UCSD-AML1 (cell line): ENCODE measurements around the gene MBD2.

Experiments
- DNase-seq: peaks from one replicate; lab custom pipeline; 2025; ENCODE audit not compliant: unreplicated experiment; lab: John Stamatoyannopoulos, UW

MBD2 gene

DNA sequence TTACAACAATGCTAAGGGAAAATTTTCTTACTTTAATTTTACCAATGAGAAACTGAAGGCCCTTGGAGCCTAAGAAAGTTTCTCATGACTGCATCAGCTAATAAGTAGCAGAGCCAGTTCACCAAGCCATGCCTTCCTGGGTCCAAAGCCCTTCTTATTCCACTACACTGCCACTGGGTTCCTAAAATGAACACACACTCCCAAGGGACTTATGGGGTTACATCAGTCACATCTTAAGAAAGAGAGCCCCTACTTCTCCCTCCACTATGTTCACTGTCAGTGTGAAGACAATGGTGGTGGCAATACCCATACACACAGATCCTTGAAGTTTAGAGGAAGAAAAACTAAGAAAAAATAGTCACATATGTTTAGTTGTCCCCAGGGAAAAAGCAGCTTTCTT lies 20.6 kb downstream of the MBD2 start:
- DNase-seq: no peak

DNA sequence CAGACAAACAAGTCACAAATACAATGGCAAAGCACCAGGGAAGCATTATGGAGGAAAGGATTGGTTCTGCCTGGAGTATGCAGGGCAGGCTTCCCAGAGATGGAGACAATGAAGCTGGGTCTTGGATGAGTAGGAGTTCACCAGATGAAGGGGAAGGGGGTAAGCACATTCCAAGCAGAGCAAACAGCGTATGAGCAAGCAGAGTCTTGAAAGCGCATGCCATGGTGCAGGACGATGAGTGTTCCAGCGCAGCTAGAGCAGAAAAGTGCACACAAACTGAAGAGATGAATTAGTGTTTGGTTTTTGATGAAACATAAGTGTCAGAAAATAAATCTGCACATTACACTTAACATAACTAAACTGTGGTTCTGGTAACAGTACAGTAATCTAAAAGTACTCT lies 21.6 kb downstream of the MBD2 start:
- no peak for DNase-seq

DNA sequence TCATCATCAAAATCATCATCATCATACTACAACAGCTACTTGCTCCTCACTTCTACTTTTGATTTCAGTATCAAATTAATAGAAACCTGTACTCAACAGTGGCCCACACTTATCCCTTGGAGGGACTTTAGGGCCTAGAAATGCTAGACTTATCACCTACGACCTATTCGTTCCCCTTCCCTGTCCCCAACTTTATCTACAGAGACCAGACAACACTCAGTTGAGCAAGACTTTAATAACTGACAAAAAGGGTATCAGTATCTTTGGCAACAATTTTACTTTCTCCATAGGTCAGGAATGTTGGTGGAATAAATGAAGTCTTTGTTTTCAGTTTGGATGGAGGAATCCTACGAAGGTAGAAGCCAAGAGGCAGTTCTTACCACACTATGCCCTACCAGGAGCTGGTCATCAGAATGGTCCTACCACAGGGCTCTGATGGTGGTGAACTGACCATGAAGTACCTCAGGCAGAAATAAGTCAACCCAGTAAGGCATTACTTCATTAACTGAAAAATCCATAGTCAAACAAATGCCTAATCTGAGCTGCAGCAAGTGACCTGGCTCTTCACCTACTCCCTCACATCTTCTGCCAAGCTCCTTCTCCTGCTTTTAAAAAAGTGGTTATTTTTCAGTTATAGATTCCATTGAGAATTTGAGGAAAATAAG lies 26.6 kb downstream of the MBD2 start:
- DNase-seq: no peak

DNA sequence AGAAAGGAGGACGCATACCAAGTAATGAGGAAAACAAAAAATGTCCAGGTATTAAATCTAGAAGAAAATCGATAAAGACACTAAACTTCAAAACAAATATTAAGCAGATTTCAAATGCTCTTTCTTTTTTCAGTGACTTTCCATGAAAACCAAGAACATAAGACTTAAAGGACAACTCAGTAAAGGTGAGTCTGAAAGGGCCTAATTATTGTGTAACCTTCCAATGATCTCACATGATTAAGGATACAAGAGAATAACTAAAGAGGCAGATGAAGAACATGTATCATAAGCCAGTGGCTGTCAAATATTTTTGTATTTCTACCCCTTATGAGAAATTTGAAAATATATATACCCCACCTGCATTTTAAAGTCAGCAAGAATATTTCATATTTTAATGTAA lies 30.7 kb downstream of the MBD2 start:
- DNase-seq: no peak

DNA sequence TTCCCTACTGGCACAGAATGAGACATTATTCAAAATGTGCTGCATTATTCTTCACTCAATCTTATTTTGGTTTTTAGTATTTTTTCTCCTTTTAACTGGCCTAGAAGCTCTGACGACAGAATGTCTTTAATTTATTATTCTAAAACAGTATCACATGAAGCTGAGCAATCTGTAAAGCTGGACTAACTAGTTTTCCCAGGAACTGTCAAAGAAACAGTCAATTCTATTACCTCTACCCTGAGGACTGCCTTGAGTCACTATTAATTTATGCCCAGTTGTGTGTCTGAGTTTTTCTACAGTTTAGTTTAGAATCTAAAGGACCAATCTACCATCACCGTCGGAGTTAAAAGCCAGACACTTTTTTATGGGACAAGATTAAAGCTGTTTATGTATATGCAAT lies 31.6 kb downstream of the MBD2 start:
- no peak for DNase-seq

DNA sequence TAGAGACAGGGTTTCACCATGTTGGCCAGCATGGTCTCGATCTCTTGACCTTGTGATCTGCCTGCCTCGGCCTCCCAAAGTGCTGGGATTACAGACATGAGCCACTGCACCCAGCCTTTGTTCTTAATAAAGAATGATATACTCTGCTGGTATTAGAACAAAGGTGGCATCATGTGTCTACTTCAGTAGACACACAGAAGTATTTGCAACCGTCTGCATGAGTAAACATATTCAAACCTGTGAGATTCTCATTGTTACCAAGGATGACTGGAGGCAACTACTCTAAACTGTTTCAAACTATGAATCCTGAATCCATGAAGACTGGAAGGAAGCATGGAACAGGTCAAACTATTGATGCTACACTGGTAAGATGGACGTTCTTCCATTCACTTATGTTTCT lies 32.1 kb downstream of the MBD2 start:
- DNase-seq: no peak

DNA sequence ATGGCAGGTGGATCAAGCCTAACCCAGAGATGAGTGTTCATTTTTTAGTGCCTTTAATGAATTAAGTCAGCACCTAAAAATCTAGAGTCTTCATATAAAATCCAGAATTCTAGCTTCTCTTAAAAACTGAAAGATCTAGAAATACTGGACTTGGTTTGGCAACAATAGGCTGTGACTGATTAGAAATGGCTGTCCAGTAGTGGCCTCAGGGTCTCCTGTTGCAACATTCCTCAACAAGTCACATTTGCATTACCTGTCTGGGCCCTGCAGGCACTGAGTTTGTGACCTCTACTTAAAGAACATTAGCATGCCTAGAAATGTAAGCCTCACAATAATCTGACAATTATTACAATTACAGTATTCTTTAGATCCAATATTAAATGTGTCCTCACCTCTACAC lies 33.1 kb downstream of the MBD2 start:
- DNase-seq: no peak

DNA sequence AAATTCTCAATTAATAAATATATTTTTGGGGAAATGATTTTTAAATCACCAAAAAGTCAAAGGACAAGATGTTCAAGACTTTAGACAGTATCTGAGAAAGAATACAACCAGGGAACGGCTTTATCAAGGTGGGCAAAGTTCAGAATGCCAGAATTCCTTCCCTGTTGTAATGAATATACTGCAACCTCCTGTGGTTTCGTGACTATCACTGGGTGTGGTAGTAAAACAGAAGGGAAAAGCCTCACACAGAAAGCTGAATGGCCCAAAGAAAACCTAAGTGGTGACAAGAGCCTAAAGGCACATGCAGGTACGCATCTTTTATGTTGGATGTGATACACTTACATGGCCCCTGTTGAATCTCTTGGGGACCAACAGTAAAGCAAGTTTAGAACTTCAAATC lies 37.1 kb downstream of the MBD2 start:
- DNase-seq: no peak

DNA sequence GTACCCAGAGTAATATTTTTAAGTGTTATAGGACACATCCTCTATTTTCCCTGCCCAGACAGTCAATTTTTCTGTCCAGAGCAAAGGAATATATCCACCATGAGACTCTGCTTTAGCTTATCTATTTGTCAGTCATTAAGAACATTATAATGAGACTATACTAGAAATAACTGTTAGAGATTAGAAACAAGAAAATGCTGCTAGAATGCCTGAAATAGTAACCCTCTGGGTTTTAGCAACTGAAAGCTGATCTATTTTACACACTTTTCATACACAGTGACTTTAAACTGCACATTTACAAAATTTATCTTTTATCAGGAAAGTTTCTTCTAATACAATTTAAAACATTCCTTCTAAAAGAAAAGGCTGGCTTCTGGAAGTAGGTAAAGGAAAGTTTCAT lies 39.6 kb downstream of the MBD2 start:
- DNase-seq: no peak

DNA sequence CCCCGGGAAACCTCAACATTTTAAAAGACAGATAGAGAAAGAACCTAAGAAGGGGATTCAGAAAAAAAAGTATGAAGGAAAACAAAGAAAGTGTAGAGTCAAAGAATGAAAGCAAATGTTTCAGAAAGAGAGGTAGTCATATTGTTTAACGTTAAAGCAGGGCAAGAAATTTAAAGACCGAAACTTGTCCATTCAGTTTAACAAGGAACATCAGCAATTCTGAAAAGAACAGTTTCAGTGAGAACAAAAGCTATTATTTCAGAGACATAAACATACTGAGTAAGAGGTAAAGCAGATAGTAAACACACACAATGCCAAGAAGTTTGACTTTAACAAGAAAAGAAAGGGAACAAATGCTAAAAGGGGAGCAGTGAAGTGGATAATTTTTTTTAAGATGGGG lies 41.1 kb downstream of the MBD2 start:
- no peak for DNase-seq

DNA sequence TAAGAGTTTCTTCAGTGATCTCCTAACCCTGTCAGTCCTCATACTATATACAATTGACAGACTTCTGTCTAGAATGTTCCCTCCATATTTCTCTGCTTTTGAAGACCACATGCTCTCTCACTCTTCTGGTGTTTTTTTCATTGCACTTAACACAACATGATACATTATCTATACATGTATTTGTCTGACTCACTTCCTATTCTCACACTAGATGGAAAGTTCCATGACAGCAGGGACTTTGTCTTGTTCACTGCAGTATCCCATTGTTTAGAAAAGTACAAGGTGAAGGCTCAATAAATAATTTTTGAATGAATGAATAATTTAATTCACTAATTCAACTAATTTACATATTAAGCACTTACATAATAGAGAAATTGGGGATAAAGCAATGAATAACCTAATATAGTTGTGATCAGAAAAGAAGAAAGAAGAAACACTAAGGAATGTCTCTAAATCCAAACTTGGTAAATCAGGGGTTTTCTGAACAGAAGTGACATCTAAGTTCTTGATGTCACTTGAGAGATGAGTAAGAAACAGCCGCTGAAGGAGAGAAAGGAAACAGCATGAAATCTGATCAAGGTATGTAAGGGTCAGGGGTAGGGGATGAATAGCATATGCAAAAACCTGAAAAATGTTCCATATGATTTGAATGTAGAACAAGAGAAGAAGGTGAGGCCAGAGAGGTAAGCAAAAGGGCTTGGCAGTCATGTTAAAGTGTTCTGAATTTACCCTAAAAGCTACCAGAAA lies 42.4 kb downstream of the MBD2 start:
- DNase-seq: no peak

DNA sequence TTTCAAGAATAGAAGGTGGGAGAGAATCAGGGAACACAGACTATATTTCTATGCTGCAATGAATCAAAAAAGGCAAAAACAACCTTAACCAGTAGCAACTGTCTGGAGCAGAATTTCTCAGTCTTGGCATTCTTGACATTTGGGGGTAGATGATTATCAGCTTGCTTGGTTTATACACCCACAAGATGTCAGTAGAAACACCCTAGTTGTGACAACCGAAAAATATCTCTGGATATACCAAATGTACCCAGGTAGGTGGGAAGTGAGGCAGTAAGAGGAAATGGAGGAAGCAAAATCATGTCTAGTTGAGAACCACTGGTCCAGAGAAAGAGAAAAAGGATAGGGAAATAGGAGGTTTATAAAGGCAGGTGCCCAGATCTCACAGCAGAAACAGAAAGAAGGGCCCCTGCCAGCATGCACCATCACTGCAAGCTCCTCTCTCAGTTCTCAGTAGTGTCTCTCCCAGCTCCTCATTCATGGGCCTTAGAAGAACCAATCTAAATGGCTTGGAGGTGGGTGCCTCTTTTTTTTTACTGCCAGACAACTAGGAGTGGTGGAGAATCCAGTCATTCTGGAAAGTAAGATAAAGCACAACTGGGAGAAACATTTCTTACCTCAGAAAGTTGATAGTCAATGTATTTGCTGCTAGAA lies 50.4 kb downstream of the MBD2 start:
- no peak for DNase-seq

DNA sequence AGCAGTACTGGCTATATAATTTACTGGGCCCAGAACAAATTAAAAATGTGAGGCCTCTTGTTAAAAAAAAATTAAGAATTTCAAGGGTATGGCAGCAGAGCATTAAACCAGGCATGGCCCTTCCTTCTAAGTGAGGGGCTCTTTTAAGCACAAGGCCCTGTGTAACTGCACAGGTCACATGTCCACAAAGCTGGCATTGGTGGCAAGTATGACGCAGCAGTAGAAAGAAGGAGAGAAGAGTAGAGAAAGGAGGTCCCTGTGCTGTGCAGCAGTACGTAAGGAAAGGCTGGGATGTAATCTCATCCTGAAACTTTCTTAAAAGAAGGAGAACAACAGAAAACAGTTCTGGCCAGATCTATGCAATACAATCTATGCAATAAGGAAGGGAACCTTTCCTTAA lies 51.2 kb downstream of the MBD2 start:
- DNase-seq: no peak

DNA sequence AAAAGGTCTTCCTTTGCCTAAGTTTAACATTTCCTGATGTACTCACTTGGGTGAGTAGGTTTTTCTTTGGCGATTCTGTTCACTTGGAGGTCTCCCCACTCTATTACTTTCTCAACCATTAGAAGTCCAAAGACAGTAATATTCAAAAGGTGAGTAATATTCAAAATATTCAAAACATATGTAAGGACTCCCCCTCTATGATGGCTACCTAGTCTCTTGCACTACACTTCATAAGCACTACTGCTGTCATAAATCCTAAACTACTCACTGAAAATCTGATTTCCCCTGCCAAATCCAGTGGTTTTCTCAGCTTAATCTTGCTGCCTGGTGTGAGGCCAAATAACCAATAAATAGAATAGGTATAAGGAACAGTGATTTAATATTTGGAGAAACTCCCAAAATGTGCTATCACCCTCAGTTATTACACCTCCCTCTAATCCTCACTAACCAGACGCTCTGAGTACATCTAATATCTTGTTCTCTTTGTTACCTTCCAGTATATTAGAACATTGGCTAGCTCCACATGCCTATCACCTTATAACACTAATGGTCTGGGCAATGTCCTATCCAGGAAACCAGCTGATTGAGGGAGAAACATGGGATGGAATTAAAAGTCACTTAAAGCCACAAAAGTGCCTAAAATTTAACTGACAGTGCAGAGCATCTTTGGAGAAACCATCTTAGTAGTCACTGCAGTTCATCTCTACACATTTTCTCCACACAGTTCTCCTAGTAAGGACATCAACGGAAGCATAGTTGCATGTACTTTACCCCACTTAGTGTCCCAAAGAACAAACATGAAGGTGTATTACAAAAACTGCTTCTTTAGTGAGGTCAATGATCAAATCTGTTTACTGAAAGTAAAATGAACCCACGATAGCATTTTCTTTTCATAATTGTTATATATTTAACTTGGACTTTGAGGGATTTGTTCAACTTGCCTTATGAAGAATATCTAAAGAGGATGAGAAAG lies 54.8 kb downstream of the MBD2 start:
- no peak for DNase-seq

DNA sequence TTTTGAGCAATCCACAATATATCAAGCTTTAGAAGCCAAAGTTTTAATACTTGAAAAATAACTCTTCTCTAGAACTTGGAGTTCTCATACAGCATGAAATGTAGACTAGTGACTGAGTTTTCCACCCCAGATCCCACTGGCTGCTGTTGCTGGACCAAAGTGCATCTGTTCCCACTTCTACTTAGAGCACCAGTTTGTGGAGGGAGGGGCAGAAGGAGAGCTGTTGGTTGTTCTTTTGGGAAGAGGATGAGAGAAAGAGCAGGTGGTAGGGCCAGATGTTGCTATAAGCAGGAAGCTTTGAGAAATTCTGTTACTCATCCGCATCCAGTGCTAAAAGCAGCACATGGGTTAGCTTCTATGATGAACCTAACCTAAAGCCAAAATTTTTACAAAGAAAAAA lies 59.0 kb downstream of the MBD2 start:
- no peak for DNase-seq

DNA sequence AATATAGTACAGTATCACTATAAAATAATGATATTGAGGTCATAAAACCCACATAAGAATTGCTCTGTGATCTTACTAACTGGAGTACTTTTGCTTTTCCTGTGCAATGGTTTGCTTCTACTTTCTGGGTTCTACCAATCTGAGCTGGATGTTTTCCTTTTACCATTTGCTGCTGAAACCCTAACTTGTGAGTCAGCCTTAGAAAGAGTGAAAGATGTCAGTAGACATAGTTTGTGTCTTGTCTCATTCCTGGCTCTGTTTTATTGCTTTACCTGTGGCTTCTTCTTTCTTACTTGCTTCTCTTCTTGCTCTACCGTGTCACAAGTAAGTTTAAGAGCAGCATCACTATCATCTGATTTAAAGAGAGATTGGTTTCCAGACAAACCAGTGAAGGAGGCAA lies 61.0 kb downstream of the MBD2 start:
- no peak for DNase-seq

DNA sequence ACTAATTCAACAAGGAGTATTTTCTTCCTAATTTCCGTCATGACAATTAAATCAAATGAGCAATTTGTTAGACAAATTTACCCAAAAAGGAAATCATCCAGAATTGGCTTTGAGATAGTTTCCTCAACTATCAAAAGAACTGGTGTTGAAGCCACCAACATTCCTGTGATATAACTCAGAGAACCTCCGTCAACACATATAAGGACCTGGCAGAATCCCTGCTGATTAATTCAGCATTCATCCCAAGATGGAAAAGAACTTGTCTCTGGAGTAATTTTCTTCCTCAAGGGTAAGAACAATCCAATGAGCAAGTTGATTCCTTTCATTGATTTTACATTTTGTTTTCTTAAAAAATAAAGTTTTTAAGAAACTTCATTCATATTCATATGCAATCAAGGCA lies 62.0 kb downstream of the MBD2 start:
- DNase-seq: no peak

DNA sequence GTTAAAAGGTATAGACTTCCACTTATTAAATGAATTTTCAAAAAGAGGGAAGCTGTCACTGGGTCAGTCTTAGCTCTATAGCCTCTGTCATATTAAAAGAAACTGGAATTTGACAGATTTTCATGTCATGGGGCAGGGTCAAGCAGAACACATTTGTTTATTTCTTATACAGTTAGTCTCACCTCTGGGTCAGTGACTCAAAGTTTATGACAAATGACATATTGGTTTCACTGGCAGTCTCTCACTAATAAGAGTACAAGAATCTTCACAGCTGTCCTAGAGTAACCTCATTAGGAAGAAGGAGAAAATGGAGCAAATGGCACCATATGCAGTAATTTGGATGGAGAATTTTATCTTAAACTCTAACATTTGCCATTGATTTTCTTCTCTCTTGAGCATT lies 63.2 kb downstream of the MBD2 start:
- no peak for DNase-seq

DNA sequence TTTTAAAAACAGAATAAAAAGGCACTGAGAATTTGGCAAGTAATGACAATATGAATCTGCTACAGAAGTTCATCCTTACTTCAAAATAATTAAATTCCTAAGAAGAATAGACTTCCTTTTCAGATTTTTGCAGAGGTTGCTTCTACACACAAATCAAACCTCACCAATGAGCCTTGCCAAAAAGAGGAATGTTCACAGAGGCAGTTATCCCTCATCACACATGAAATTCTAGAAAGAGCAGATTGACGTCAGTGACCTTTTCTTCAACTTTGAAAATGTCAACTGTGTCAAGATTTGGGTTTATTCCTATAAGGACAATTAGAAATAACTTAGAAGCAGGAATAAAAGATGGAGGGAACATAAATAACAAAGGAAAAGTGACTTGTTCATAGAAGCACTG lies 64.6 kb downstream of the MBD2 start:
- DNase-seq: no peak

DNA sequence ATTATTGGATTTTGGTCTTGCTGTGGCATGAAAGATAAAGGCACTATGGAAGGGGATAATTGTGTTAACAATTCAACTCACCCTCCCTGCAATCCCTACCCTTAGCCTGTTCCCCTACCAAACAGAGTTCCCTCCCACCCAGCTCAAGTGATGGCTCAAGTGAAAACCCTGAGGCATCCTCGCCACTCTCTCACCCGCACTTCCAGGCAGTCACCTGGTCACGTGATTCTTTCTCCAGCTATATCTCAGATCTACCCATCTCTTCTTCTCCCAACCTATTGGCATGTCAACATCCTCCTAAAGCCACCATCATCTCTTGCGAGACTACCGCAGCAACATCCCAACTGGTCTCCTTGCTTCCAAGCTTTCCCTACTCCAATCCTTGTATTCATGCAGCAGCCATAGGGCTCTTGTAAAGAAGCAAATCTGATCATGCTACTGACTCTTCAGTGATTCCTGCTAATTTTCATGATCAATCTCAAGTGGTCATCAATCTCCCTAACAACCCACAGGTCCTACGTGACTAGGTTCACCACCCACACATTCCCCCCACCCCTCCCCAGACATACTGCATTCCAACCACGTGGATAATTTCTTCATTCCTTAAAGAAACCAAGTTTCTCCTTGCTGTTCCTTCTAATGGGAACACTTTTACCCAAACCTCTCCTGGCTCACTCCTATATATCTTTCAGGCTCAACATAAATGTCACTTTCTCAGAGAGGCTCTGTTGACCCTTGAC lies 66.7 kb downstream of the MBD2 start:
- DNase-seq: no peak

DNA sequence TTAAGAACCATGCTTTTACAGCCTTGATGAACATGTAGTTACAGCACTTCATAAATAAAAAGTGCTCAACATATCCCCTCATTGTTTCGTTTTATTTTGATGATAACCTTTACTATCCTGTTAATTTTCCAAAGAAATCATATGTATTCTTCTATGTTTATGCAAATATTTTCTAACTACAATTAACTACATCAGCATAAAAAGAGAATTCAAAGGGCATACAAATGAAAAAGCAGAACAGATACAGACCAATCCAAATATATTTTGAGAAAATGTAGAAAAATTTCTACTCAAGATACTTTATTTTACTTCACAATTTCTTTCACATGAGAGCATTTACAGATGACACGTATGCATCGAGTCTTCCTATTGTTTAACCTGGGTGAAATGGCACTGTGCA lies 69.1 kb downstream of the MBD2 start:
- DNase-seq: no peak
